GM12873 (cell line): ENCODE measurements around the gene ILDR1.

ENCODE experiments used
- CTCF ChIP-seq: IDR thresholded peaks from 2 replicates; pipeline ENCODE4 v1.5.1; 2012; ENCODE audit warnings: low read depth, mild to moderate bottlenecking, moderate library complexity, low read length, control low read depth; ENCODE audit not compliant: insufficient read depth; ENCODE audit errors: missing control alignments

ILDR1 gene

GRCh38 chr3:122012821-122013220 lies 9.2 kb downstream of the ILDR1 start:
- no peak for TF ChIP-seq CTCF

- TF ChIP-seq CTCF, result no peak
Measured at GRCh38 chr3:122011396-122011795, 10.7 kb downstream of the ILDR1 start.

- no peak for TF ChIP-seq CTCF
Measured at GRCh38 chr3:122010506-122010905, 11.5 kb downstream of the ILDR1 start.

GRCh38 chr3:122008166-122008565 lies 13.9 kb downstream of the ILDR1 start:
- no peak for TF ChIP-seq CTCF

DNA sequence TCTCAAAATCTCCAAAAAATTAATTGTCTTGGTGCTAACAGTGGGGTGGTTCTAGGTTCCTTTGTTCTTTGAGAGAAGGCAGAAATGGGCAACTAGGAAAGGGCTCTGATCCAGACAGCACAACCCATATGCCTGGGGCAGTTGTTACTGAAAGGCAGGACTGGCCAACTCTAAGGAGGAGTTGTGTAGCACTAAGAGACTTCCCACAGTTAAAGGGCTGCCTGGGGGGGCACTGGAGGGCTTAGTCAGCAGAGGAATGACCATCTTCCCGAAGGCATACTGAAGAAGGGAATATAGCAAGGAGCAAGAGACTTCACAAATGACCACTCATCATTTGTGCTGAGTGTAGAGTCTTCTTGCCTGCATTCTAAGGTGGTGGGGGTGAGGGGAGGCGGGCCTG lies 15.8 kb downstream of the ILDR1 start:
- TF ChIP-seq CTCF, result no peak

GRCh38 chr3:122004991-122005565 lies 17.0 kb downstream of the ILDR1 start:
- no peak for TF ChIP-seq CTCF

DNA sequence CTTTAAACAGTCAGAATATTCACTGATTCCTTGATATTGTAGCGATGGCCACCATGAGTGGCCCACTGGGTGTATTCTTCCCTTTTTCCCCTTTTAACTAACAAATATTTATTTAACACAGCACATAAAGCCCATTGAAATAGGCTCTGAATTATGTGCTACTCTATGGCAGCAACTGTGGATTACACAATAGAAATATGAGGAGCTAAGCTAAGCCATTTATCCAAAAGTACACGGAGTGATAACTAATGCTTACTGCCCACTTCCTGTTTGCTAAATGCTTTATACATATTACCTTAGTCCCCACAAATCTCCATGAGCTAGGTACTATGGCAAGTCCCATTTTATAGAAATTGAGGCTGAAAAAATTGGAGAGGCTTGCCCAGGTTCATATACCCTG lies 17.9 kb downstream of the ILDR1 start:
- TF ChIP-seq CTCF, result no peak
